ENCODE results near the gene AFF3.

DNA sequence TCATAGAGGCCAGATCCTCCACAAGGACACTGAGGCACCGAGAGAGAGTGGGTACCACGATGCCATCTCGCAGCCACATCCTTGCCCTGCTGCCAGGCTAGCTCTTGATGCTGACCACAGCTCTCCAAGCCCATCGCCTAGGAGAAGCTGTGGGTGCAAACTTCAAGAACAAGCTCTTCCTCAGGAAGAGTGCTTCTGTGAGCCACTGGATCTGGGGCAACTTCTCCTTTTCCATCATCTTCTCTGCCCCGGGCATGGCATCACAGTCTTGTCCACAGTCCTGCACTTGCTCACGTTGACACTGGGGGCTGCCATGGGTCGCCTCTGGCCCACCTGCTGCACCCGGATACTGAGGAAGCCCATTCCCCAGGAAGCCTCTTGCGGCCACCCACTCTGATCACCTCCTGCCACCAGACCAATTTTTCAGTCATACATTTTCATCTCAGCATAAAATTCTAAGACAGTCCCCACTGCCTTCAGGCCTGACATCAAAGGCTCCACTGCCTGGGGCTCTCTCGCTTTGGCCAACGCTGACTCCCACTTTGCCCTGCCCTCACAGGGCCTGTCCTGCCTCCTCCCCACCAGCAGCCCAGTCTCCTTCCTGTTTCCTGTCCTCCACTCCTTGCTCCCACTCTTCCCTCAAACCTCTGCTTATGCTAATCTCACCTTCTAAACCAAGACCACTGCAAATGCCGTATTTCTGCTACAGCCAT is 243.9 kb downstream of the AFF3 start:
- TF ChIP-seq, protein P1, sequence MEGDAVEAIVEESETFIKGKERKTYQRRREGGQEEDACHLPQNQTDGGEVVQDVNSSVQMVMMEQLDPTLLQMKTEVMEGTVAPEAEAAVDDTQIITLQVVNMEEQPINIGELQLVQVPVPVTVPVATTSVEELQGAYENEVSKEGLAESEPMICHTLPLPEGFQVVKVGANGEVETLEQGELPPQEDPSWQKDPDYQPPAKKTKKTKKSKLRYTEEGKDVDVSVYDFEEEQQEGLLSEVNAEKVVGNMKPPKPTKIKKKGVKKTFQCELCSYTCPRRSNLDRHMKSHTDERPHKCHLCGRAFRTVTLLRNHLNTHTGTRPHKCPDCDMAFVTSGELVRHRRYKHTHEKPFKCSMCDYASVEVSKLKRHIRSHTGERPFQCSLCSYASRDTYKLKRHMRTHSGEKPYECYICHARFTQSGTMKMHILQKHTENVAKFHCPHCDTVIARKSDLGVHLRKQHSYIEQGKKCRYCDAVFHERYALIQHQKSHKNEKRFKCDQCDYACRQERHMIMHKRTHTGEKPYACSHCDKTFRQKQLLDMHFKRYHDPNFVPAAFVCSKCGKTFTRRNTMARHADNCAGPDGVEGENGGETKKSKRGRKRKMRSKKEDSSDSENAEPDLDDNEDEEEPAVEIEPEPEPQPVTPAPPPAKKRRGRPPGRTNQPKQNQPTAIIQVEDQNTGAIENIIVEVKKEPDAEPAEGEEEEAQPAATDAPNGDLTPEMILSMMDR (optimal IDR thresholded peaks at IDR 0.05 in 1 of 3, IDR thresholded peaks at IDR 0.05 in 1 of 3, conservative IDR thresholded peaks at IDR 0.05 in 1 of 3; ENCODE audit: extremely low read depth in 1 of 3, insufficient read depth in 2 of 3, low read length in 3 of 3), result no peak
- TF ChIP-seq EZH2 (IDR thresholded peaks at IDR 0.05; ENCODE audit: low read length), result no peak

Measured in keratinocyte (primary cell).